Astrocyte (in vitro differentiated cells and primary cell): Measurements from ENCODE around the gene HOXB13.

ENCODE experiments used
- EZH2 ChIP-seq: IDR thresholded peaks from 2 replicates; pipeline ENCODE4 v1.6.1; 2012; ENCODE audit warnings: mild to moderate bottlenecking, low read length, inconsistent platforms; ENCODE audit not compliant: insufficient read depth
- TF ChIP-seq, protein P1 (sequence below): IDR thresholded peaks from 2 replicates; pipeline ENCODE4 v1.5.1; 2011; ENCODE audit warnings: low read depth, mild to moderate bottlenecking, inconsistent platforms, low read length, moderate library complexity; ENCODE audit not compliant: insufficient read depth

DNA sequence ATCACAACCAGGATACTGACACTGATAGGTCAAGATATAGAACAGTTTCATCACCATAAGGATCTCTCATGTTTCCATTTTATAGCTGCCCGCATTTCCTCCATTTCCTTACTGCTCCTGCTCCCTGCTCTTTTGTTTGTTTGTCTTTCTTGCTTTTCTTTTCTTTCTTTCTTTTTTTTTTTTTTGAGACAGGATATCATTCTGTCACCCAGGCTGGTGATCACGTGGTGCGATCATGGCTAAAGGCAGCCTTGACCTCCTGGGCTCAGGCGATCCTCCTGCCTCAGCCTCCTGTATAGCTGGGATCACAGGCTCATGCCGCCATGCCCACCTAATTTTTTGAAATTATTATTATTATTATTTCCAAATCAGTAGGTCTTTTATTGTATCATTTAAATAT, 37.9 kb downstream of the HOXB13 start:
- no peak for TF ChIP-seq EZH2
- TF ChIP-seq, protein P1, sequence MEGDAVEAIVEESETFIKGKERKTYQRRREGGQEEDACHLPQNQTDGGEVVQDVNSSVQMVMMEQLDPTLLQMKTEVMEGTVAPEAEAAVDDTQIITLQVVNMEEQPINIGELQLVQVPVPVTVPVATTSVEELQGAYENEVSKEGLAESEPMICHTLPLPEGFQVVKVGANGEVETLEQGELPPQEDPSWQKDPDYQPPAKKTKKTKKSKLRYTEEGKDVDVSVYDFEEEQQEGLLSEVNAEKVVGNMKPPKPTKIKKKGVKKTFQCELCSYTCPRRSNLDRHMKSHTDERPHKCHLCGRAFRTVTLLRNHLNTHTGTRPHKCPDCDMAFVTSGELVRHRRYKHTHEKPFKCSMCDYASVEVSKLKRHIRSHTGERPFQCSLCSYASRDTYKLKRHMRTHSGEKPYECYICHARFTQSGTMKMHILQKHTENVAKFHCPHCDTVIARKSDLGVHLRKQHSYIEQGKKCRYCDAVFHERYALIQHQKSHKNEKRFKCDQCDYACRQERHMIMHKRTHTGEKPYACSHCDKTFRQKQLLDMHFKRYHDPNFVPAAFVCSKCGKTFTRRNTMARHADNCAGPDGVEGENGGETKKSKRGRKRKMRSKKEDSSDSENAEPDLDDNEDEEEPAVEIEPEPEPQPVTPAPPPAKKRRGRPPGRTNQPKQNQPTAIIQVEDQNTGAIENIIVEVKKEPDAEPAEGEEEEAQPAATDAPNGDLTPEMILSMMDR: no peak
